HG02870 (cell line): Measurements from ENCODE around the gene CPB2.

ENCODE experiments used
- ATAC-seq: cut with Tn5 transposase; IDR thresholded peaks from one replicate; pipeline ENCODE4 v1.9.1; 2021; ENCODE audit warnings: mild to moderate bottlenecking, moderate library complexity; ENCODE audit not compliant: unreplicated experiment

The CPB2 gene

GRCh38 chr13:46006688-46007452, 98.0 kb downstream of the CPB2 start:
- no peak for ATAC-seq

- ATAC-seq = no peak
These were observed 100.3 kb downstream of the CPB2 start for GRCh38 chr13:46004491-46004890.
